Effector memory CD4-positive, alpha-beta T cell (primary cell): ENCODE results near the gene TMOD2.

Experiments
- DNase-seq, 3 donors: peaks; one replicate each; pipeline ENCODE4 v3.0.0-alpha.2; 2020
- H3K27ac ChIP-seq: 2 replicates; pipeline ENCODE4 v1.7.0; 2013; ENCODE audit warnings: mild to moderate bottlenecking, low read length, moderate library complexity; ENCODE audit not compliant: insufficient read depth, poor library complexity, severe bottlenecking
- H3K27me3 ChIP-seq: replicated peaks from 2 replicates; pipeline ENCODE4 v1.7.0; 2013; ENCODE audit warnings: mild to moderate bottlenecking, low read length; ENCODE audit not compliant: insufficient read depth, control insufficient read depth, poor library complexity, severe bottlenecking
- H3K36me3 ChIP-seq: 2 replicates; pipeline ENCODE4 v1.7.0; 2013; ENCODE audit warnings: mild to moderate bottlenecking, low read length, moderate library complexity; ENCODE audit not compliant: control insufficient read depth, insufficient read depth
- H3K4me1 ChIP-seq: 2 replicates; pipeline ENCODE4 v1.7.0; 2013; ENCODE audit warnings: low read length, mild to moderate bottlenecking; ENCODE audit not compliant: control insufficient read depth, insufficient read depth, poor library complexity, severe bottlenecking
- H3K4me3 ChIP-seq: 2 replicates; pipeline ENCODE4 v1.7.0; 2013; ENCODE audit warnings: low read length, low read depth, mild to moderate bottlenecking; ENCODE audit not compliant: insufficient read depth, poor library complexity, severe bottlenecking
- H3K9me3 ChIP-seq: 2 replicates; pipeline ENCODE4 v1.7.0; 2013; ENCODE audit warnings: mild to moderate bottlenecking, low read length, moderate library complexity; ENCODE audit not compliant: control insufficient read depth

Gene TMOD2

DNA sequence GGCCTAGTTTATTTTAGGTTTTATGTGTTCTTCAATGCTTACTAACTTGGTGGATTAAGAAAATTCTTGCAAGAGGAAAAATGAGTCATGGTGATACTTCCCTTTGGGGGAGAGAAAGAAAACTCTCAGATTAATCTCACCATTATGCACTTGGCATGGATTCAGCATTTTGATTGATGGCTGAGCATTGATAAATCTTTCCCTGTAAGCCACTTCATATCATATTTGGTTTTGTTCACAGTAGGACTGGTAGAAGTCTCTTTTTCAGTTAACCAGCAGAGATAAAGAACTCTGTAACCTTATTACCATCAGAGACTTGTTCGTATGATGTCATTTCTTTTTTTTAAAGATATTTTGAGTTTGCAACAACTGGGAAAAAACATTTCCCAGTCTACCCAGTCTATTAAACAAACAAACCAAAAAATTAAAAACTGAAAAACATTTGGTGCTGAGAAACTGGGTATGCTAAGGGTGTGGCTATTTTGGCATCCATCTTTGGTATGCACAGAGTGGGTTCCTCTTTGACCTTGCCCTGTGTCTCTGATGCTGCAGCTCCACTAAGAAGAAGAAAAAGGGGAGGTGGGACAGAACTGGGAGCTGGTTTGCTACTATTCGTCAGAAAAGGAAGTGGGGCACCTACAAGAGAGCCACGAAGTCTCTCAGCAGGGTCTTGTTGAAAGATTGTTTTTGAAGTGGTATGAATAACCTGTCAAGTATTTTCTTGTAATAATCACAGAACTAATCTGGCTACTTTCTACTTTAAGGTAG lies 95.2 kb downstream of the TMOD2 start:
- peaks cover 23% of the 10 kb centered on the region for H3K4me1 ChIP-seq

DNA sequence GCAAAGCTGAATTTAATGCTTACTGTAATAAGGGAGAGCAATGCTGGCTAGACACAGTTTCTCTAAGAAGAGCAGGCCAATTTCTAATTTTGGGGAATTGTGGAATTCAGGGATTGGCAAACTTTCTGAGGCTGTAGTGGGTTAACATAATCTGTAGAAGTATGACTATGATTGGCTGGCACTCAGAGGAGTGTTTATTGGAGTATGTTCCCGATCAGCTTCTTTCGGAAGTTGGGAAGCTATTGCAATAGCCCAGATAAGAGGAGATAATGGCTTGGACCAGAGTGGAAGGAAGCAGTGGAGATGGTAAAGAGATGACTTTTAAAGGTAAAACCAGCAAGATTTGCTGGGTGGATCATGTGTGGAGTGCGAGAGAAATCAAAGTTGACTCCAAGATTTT lies 97.4 kb downstream of the TMOD2 start:
- H3K27me3 ChIP-seq = no peaks in the 10 kb centered on the region
- H3K4me1 ChIP-seq = peaks cover 11% of the 10 kb centered on the region
- no peaks in the 10 kb centered on the region for H3K9me3 ChIP-seq
- H3K36me3 ChIP-seq = no peaks in the 10 kb centered on the region
- no peak for DNase-seq
- no peak overlapping the region for H3K4me3 ChIP-seq
- no peak overlapping the region for H3K27ac ChIP-seq

More for the DNA sequence above, 95.2 kb downstream of the TMOD2 start:
- Histone ChIP-seq H3K27ac (no peak overlapping the region), H3K4me3 (no peak overlapping the region), H3K9me3 (no peaks in the 10 kb centered on the region), H3K27me3 (no peaks in the 10 kb centered on the region), H3K36me3 (no peaks in the 10 kb centered on the region)
- DNase-seq = no peak

DNA sequence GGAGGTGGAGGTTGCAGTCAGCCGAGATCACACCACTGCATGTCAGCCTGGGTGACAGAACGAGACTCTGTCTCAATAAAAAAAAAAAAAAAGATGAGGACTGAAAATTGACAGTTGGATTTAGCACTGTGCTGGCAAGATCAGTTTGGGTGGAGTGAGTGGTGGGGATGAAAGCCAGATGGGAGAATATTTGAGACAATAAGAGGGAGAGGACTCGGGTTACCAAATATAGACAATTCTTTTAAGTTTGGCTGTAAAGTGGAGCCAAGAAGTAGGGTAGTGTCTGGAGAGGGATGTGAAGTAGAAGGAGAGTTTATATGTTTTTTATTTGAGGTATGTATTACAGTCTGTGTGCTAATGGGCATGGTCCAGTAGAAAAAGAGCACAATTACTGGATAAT lies 98.5 kb downstream of the TMOD2 start:
- H3K9me3 ChIP-seq = no peaks in the 10 kb centered on the region
- H3K27me3 ChIP-seq = no peaks in the 10 kb centered on the region
- no peak overlapping the region for H3K4me3 ChIP-seq
- no peak for DNase-seq
- no peaks in the 10 kb centered on the region for H3K36me3 ChIP-seq
- peaks cover 8% of the 10 kb centered on the region for H3K4me1 ChIP-seq
- H3K27ac ChIP-seq = no peak overlapping the region

DNA sequence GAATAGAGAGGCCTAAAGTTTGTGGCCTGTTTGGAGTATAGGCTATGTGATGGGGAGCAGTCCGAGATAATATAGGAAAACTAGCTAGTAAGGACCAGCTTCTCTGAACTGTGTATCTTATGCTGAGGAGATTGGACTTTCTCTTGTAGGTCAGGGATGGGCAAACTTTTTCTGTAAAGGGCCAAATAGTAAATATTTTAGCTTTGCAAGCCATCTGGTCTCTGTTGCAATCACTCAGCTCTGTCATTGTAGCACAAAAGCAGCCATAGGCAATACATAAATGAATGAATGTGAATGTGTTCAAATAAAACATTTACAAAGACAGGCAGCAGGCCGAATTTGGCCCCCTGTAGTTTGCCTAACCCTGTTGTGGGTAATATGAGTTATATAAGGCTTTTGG lies 102.6 kb downstream of the TMOD2 start:
- no peaks in the 10 kb centered on the region for H3K36me3 ChIP-seq
- H3K27ac ChIP-seq = no peak overlapping the region
- H3K27me3 ChIP-seq = no peaks in the 10 kb centered on the region
- DNase-seq = no peak
- H3K9me3 ChIP-seq = no peaks in the 10 kb centered on the region
- no peak overlapping the region for H3K4me3 ChIP-seq
- H3K4me1 ChIP-seq = no peaks in the 10 kb centered on the region

DNA sequence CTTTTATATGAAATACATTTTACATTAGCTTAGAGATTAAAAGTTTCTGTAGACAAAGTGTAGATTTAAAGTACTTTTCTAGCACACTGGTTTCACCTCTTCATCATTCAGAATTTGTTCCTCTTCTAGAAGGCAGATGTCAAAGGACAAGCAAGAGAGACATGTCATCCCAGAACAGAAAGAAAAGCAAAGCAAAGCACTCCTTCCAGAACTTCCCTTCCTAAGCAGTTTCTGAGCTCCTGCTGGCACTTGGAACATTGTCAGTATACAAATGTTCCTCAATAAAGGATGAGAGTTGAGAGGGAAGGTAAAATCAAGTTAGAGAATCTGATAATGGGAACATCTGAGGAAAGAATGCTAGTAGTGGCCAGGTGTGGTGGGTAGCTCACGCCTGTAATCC lies 104.2 kb downstream of the TMOD2 start:
- Histone ChIP-seq H3K9me3 (no peaks in the 10 kb centered on the region), H3K27ac (no peak overlapping the region), H3K4me3 (no peak overlapping the region), H3K4me1 (no peaks in the 10 kb centered on the region), H3K36me3 (no peaks in the 10 kb centered on the region), H3K27me3 (no peaks in the 10 kb centered on the region)
- DNase-seq = no peak

DNA sequence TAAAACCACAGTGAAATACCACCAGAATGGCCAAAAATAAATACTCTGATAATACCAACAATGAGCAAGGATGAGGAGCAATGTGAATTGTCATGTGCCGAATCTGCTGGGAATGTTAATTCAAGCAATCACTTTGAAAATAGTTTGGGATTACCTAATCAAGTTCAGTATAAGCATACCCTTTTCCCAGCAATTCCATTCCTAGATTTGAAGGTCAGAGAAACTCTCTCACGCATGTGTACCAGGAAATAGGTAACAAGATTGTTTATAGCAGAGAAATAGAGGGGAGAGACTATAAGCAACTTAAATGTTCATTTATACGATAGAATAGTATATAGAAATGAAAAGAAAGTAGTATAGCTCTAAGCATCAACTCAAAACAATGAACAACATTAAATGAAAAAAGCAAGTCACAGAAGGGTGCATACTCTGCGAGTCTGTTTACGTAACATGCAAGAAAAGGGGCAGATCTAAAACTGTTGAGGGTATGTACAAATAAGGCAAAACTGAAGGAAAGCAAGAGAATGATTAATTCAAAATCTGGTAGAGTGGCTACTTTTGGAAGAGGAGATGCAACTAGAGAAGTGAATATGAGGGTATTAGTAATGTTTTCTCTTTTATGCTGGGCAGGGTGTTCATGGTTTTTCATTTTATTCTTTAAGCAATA lies 105.5 kb downstream of the TMOD2 start:
- DNase-seq = no peak
- Histone ChIP-seq H3K27me3 (no peaks in the 10 kb centered on the region), H3K36me3 (no peaks in the 10 kb centered on the region), H3K27ac (no peak overlapping the region), H3K4me1 (no peaks in the 10 kb centered on the region), H3K4me3 (no peak overlapping the region), H3K9me3 (no peaks in the 10 kb centered on the region)

DNA sequence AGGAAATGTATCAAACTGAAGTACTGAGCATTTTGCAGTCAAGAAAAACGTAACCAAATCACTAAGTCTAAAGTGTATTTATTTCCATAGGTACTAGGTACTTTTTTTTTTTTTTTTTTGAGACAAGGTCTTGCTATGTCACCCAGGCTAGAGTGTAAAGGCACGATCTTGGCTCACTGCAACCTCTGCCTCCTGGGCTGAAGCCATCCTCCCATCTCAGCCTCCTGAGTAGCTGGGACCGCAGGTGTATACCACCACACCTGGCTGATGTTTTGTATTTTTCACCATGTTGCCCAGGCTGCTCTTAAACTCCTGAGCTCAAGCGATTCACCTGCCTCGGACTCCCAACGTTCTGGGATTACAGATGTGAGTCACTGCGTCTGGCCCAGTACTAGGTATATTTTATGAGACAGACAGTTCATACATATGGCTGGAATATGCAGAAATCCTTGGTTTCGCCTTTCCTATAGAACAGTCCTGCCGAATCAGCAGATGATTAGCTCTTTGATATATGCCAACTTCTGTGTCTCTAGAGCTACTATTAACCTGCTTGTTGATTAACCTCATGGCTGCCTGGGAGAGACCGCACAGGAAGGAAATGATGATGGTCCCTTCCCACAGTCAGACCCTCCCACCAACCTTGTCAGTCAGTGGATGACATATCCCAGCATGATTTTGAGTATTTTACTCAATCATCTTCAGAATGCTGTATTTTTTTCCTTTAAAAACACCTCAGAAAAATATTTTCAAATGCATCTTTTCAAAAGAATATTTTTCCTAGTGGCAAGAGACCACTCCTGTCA lies 110.4 kb downstream of the TMOD2 start:
- no peaks in the 10 kb centered on the region for H3K9me3 ChIP-seq
- H3K4me3 ChIP-seq = no peak overlapping the region
- no peaks in the 10 kb centered on the region for H3K27me3 ChIP-seq
- DNase-seq = peak; percentile 50 to 69 (median 62)
- no peaks in the 10 kb centered on the region for H3K4me1 ChIP-seq
- H3K36me3 ChIP-seq = peaks cover 9% of the 10 kb centered on the region
- peak overlapping the region; percentile 36 for H3K27ac ChIP-seq

DNA sequence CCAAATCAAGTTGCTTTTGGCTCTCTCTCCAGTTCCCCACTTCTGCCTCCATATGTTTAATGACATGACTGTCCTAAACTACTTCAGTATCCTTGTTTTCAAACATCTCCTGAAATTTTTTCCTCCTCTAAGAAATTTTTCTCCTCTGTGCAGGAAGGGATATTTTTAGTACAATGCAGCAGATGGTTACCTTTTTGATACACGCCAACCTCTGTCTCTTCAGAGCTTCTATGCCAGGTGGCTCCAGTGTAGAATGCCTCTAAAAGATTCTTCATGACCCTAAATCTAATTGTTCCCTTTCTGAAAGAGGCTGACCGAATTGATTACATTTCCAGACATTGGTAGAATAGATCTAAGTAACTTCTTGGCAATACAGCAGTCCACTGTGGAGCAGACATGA lies 111.7 kb downstream of the TMOD2 start:
- H3K9me3 ChIP-seq = no peaks in the 10 kb centered on the region
- no peaks in the 10 kb centered on the region for H3K4me1 ChIP-seq
- H3K36me3 ChIP-seq = peaks cover 9% of the 10 kb centered on the region
- no peak for DNase-seq
- H3K27me3 ChIP-seq = no peaks in the 10 kb centered on the region
- H3K27ac ChIP-seq = no peak overlapping the region
- H3K4me3 ChIP-seq = no peak overlapping the region

DNA sequence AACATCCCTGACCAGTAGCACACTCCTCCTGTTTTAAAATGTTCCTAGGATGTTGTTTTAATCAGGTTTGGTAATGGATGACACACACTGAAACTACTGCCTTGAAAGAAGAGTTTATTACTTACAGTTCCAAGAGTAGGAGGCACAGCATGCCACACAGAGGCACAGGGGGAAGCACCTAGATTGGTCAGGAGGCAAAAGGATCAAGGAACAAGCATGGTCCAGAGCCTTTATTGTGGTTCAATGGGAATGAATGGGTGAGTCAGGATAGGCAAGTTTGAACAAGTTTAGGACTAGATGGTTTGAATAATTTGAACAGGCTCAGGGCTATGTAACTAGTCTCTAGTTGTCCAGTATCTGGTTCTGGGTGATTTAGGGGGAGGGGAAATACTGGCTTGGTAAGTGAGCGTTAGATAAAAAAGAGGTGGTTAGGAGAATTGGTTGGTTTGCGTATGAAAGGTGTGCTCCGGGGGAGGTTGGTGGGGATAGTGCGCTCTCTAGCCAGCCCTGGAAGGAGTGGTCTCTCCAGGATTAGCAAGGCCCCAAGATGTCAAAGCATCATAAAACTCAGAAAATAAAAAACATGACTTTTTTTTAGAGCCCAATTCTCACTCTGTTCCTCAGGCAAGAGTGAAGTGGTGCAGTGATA lies 113.1 kb downstream of the TMOD2 start:
- Histone ChIP-seq H3K27me3 (no peaks in the 10 kb centered on the region), H3K27ac (no peak overlapping the region), H3K4me3 (no peak overlapping the region), H3K9me3 (no peaks in the 10 kb centered on the region), H3K36me3 (peaks cover 20% of the 10 kb centered on the region), H3K4me1 (no peaks in the 10 kb centered on the region)
- DNase-seq = no peak
